GM21390 (cell line): Measurements from ENCODE around the gene ANKLE1.
"Not testable (repeated sequence)": the region's sequence is repeated elsewhere in the genome, so short reads cannot be mapped to it uniquely, and the experiment has no call there.

Experiments
- ATAC-seq: cut with Tn5 transposase; IDR thresholded peaks from one replicate; pipeline ENCODE4 v1.9.1; 2021; ENCODE audit not compliant: unreplicated experiment

ANKLE1 gene

GRCh38 chr19:17283504-17283996 lies 1.8 kb downstream of the ANKLE1 start:
- ATAC-seq: no peak

DNA sequence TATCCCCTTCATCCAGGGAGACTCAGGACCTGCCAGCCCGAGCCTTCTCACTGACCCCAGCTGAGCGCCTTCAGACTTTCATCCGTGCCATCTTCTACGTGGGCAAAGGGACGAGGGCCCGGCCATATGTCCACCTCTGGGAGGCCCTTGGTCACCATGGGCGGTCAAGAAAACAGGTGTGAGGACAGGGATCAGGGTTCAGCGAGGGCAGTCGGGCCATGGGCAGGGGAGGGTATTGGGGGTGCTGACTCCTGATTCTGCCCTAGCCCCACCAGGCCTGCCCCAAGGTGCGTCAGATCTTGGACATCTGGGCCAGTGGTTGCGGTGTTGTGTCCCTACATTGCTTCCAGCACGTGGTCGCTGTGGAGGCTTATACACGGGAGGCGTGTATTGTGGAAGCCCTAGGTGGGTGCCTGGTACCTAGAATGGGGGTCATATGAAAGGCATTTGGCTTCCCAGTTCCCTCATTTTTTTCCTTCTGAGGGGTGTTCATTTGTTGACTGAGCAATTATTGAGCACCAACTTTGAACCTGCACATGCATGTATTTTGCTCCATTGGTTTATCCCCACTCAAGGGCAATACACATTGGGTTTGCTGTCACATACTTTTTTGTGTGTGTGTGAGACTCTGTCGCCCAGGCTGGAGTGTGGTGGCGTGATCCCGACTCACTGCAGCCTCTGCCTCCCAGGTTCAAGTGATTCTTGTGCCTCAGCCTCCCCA lies 3.9 kb downstream of the ANKLE1 start:
- ATAC-seq: no peak

DNA sequence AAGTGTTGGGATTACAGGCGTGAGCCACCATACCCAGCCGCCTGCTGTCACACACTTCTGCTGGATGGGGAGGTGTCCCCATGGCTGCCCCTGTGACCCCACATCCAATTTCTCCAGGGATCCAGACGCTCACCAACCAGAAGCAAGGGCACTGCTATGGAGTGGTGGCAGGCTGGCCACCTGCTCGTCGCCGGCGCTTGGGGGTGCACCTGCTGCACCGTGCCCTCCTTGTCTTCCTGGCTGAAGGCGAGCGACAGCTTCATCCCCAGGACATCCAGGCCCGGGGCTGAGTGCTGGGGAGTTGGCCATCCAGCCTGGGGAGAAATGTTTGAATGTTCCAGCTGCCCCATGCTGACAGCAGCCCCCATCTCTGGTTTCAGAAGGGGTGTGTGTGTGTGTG lies 4.6 kb downstream of the ANKLE1 start:
- no peak for ATAC-seq

DNA sequence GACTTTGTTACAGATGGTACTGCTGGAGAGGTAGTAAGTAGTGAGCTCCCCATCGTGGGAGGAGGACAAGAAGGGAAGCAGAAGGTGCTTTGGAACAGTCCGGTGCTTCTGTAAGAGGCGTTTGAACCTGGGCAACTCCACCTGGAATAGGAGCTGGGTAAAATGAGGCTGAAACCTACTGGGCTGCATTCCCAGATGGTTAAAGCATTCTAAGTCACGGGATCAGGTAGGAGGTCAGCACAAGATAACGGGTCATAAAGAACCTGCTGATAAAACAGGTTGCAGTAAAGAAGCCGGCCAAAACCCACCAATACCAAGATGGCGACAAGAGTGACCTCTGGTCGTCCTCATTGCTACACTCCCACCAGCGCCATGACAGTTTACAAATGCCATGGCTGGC lies 5.1 kb downstream of the ANKLE1 start:
- no peak for ATAC-seq

DNA sequence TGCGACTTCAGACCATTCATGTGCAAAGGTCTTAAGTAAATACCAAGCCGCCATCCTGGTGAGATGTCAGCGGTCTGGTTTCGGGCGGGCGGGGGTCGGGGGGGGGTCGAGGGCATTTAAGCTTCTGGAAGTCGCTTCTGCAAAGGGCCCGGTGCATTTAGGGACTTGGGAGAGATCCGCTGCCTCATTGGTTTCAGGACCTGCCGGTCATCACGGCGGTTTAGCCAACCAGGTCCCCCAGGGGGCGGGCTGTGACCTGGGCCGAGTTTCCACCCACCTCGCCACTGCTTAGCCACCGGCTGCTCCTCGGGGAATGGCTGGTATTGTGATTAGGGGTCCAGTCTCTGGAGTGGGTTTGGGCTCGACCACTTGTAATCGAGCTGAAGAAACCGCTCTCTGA lies 7.8 kb downstream of the ANKLE1 start:
- ATAC-seq: no peak

DNA sequence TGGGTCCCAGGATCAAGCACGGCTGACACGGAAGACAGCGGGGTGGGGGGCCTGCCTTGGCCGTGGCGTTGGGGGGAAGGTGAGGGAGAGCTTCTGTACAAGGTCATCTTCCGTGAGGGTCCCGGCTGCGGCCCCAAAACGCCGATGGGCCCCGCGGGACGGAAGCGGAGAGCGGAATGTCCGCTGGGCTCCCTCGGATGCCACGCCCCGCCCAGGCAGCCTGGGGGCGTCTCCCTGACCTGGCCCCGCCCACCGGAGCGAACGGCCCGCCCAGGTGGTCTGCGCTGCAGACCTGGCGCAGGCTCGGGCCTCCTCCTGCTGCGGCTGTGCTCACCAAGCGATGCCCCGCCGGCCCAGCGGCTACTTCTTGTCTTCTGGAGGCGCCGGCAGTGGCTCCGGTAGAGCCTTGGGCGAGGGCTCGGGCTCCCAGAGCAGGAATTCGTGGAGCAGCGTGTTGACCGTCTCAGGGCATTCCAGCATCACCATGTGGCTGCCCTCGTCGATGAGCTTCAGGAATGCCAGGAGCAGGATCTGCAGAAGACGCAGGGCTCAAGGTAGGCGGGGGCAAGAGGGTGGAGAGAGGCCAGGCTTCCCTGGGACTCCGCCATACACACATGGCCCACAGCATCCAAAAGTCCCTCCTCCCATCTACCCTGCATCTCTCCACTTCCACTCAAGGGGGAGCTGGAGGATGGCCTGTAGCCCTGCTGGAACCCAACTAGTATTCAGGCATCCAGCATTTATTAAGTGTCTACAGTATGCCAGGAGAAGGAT lies 10.8 kb downstream of the ANKLE1 start:
- peak; percentile 73 for ATAC-seq

DNA sequence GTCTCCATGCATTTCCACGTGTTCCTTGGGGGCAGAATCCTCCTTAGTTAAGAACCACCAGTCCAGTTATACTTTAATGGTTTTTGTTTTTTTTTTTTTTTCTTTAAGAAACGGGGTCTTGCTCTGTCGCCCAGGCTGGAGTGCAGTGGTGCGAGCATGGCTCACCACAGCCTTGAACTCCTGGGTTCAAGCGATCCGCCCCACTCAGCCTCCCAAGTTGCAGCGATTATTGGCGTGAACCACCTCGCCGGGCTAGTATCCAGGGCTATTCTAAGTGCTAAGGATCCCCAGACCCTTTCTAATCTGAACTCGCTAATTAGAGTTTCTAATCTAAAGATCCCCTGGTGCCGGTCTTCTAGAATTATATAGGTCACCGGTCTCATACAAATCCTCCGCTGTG lies 11.9 kb downstream of the ANKLE1 start:
- no peak for ATAC-seq

DNA sequence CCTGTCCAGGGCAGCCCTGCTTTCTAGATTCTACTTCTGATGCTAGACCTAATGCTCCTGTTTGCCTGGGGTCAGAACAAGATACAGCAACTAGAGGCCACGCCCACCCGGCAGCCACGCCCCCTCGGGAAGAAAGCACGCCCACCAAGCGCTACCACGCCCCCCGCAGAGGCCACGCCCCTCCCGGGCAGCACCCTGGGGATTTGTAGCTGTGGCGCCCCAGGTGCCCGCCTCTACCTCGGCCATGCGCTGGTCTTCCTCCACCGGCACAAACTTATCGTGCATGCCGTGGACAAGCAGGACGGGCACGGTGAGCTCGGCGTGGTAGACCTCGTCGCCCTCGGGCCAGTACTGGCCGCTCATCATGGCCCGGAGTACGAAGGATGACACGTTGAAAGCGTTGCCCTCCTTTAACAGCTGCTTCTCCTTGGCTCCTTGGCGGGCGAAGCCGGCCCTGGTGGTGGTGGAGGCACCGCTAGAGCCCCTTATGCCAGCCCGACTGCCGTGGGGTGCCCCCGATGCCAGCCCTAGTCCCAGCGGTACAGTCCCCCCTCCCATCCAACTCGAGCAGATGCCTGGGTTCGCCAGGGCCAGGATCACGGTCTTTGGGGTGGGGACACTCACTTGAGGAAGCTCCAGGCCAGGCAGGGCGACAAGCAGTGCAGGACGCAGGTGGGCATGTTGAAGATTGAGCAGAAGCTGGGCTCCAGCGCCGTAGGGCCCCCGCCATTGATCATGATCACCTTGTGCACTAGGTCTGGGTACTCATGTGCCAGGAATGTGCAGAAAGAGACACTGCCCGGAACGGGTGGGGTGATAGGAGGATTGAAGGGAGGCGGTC lies 12.6 kb downstream of the ANKLE1 start:
- ATAC-seq: no peak

DNA sequence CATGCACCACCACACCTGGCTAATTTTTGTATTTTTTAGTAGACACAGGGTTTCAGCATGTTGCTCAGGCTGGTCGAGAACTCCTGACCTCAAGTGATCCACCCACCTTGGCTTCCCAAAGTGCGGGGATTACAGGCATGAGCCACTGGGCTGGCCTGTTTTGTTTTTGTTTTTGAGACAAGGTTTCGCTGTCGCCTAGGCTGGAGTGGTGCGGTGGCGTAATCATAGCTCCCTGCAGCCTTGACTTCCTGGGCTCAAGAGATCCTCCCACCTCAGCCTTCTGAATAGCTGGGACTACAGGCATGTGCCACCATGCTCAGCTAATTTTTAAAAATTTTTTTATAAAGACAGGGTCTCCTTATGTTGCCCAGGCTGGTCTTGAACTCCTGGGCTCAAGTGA lies 13.8 kb downstream of the ANKLE1 start:
- ATAC-seq: not testable (repeated sequence)

DNA sequence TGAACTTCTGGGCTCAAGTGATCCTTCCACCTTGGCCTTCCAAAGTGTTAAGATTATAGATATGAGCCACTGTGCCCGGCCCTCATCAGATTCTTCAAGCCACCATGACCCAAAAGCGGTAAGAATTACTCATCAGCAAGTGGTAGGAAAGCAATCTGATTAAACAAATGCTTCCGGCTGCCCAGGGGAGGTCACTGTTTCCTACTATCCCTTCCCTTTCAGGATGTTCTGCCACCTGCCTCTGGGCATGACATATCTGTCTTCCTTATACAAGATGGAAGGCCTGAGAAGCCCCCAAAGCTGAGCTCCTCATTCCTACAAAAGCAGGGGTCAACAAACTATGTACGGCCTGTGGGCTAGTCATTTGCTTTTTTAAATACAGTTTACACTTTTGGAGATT lies 14.6 kb downstream of the ANKLE1 start:
- ATAC-seq: no peak

GRCh38 chr19:17296976-17297375 lies 15.3 kb downstream of the ANKLE1 start:
- ATAC-seq: no peak

- no peak for ATAC-seq
Observed at GRCh38 chr19:17300992-17301619, 19.4 kb downstream of the ANKLE1 start.

DNA sequence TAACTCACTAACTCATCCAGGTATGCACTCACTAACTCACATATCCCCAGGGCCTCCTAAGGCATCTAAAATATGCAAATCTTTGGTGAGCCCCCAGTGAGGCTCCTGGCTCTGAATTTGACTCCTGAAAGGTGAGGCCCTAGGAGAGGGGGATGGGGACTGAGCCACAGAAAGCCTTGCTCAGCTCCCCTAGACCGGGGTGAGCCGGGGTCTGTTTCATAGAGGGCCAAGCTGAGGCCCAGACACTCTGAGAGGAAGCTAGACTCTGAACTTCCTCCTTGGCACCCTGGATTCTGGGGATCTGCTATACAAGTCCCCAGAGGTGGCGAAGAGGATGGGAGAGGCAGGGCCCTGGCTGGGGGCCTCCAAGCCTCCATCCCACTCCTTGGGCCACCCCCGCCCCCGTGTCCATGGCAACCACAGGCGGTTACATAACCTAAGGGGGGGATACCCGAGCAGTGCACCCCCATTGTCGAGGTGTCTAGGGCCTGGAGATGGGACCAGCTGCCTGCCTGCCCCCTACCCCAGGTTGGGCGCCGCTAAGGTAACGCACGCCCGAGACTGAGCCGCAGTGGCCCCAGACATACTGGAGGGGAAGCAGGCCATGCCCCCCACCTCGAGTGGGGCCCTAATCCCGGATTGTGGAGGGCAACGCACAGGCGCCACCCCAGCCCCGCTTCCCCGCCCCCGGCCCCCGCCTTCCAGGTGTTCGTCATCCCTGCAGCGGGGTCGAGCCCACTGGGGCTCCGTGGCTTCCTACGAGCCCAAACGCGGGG lies 20.9 kb downstream of the ANKLE1 start:
- ATAC-seq: no peak

DNA sequence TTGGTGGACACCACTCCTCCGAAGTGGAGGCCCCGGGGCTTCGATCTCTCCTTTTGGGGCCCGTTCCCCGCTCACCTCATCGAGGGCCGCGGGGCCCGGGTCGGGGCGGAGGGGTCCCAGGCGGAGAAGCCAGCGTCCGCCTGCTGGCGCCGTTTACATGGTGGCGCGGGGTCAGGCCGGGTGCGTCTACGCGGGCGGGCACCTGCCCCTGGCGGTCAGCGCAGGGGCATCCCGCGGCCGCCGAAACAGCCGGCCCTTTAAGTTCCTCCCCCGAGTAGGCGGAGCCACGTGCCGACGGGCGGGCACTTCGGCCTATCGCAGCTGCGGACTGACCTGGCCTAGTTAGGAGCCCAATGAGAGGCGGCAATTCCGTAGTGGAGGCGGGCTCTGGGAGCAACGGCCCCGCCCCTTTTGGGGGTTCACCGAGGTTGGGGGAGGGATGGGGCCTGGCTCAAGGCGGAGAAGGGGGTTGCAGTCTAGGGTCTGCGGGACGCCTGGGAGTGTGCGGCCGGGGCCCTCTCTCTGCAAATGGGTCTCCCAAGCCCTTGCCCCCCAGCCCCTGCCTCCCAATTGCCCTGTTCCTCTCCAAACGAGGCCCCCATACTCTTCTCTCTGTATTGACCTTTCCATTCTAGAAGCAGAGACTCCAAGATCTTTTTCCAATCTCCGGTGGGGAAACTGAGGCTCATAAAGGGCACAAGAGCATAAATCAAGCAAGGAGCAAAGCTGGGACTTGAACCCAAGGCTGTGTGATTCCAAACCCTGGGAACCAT lies 21.7 kb downstream of the ANKLE1 start, which contains the start of gene ABHD8:
TSS of gene ABHD8 (minus strand) at position 259 of the 773 bp plus-strand sequence. CDS start 1,809 bp downstream, outside the sequence.
- peak; percentile 46 for ATAC-seq

DNA sequence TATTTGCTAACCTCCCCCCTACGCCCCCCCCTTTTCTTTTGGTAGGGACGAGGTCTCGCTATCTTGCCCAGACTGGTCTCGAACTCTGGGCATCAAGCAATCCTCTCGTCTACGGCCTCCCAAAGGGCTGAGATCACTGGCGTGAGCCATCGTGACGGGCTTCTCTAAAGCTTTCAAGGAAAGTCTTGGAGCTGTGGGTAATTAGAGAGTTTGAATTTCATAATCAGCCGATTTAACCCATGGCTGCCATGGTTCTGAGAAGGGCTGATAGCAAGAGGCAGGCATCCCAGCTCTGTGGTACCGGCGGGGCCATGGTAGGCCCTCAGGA lies 22.2 kb downstream of the ANKLE1 start:
- ATAC-seq: no peak

DNA sequence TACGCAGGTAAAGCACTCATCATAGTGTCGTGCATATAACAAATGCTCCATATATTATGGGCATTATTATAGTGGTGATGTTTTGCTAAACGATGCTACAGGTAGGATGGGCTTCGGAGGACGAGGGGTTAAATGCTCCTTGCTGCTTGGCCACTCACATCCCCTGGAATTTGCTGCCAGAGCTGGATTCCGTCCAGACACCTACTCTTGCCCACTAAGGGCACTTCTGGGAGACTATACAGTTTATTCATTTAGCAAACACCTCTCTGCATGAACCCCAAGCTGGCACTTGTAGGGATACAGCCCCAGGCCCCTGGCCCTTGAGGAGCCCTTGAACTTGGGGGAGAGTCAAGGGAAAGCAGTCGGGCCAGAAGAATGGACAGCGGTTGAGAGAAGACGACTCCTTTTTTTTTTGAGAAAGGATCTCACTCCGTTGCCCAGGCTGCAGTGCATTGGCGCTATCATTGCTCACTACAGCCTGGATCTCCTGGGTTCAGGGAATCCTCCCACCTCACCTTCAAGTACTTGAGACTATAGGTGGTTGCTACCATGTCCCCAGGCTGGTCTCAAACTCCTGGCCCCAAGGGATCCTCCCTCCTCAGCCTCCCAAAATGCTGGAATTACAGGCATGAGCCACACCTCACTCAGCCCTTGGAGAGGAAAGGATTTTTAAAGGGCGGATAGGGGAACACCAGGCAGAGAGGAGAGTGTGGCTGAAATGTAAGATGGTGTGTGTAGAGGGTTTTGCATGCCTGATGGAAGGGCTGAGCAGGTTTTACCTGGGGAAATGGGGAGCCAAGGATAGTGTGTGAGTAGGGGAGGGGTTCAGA lies 22.9 kb downstream of the ANKLE1 start:
- no peak for ATAC-seq

DNA sequence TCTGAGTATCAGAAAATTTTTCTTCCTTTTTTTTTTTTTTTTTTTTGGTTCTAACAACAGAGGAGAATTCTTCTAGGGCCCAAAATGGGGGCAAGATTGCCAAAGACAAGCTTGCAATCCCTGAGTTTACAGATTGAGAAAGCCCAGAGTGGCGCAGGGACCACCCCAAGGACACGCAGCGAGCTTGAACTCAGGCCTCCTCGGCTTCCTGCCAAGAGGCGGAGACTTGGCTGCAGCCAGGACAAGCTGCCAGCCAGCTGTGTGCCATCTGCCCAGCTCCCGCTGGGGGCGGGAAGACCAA lies 23.5 kb downstream of the ANKLE1 start:
- ATAC-seq: no peak

DNA sequence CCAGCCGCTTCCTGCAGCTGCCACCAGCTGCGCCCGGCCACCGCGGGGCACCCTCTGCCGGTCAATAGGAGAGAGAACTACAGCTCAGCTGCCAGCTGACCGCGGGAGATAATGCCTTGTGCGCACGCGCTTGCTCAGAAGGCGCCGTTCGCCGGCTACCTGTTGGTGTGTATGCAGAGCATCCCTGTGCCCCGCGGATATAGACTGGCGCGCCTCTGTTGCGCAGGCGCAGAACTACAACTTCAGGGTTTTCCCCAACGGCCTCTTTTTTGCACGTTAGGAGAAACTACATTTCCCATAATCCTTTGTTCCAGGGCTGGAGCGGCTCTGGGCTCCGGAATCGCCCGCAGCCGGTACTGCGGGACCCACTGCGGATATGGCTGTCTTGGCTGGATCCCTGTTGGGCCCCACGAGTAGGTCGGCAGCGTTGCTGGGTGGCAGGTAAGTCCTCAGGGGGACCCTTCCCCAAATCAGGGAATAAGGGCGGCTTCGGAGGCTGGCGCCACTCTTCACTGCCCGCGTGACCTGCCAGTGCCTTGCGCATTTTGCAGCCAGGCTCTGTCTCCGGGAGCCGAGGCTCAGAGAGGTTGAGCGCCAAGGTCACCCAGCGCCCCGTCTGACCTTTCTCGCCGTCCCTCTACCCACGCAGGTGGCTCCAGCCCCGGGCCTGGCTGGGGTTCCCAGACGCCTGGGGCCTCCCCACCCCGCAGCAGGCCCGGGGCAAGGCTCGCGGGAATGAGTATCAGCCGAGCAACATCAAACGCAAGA lies 24.0 kb downstream of the ANKLE1 start, which contains the start of gene MRPL34:
TSS of gene MRPL34 (plus strand) at position 356 of the 768 bp plus-strand sequence. CDS start at position 377, 21 bp downstream.
- peak; percentile 57 for ATAC-seq
